Cerebellar nuclear complex (tissue), 1 donor: ENCODE data around the gene FGF22.
"Not testable (repeated sequence)": the region's sequence is repeated elsewhere in the genome, so short reads cannot be mapped to it uniquely, and the experiment has no call there.

Source experiments
- DNase-seq, 2 experiments: peaks; one replicate each; lab custom pipeline; 2025; lab: John Stamatoyannopoulos, UW

The FGF22 gene

GRCh38 chr19:658916-659839 is 19.5 kb downstream of the FGF22 start:
- no peak for DNase-seq

DNA sequence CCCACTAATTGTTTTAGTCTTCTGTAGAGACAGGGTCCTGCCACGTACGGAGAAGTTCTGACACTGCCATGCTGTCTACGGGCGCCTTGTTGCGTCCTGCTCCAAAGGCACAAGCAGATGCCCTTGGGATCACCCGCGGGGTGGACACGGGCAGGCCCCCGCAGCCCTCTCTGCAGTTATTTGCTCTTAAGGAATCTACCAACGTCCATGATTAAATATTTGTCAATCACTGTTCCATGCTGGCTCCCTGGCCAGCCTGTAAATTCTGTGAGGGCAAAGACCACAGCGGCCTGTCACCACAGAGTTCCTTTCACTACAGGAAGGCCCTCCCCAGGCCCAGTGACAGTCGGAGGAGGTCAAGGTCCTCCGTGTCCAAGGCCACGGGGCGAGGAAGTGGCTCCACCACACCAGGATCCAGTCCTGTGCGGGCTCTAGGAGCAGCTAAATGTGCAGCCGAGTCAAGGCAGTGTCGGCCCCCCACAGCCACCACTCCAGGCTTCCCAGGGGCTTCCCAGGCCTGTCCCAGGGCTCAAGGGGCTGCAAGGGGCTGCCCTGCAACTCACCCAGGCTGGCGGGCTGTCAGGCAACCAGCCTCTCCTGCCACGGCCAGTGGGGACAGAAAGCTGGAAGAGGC is 21.2 kb downstream of the FGF22 start:
- no peak for DNase-seq

- no peak for DNase-seq
Observed at GRCh38 chr19:661427-662196, 21.9 kb downstream of the FGF22 start.

DNA sequence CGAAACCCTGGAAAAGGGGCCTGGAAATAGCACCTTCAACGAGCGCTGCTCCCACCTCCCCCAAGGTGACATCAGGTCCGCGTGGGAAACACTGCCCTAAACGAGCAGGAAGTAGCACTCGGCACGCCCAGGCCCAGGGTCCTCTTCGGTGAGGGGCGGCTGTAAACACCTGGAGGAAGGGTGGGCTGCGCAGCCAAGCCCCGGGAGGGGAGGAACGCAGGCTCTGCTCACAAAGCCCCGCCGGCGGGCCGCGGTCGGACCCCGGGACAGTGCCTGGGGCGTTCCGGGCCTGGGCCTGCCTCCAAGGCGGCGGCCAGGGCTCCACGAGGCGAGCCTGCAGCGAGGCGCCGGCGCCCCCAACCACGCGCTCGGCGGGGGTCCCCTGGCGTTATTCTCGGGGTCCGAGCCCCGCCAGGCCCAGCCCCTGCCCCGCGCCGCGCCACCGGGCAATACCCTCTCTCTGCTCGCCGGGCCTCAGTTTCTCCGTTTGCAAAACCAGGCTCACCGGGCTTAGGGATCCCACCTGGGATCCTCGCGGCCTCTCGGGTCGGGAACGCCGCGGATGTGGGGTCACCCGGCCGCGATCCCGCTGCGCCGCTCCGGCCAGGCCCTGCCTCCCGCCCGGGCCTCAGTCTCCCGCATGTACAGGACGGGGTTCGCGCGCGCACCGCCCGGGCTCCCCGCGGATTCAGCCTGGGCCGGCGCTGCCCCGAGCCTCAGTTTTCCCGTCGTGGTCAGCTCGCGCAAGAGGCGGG is 22.7 kb downstream of the FGF22 start:
- DNase-seq, result no peak

- peak in 1 of 2 experiments; percentile 56 for DNase-seq
Observed at GRCh38 chr19:662962-663681, 23.4 kb downstream of the FGF22 start, which contains the start of gene RNF126. RNF126 (minus strand) TSS chr19:663214; CDS start chr19:663121, 93 bp downstream.

- DNase-seq, result no peak
Observed at GRCh38 chr19:663682-664117, 24.0 kb downstream of the FGF22 start.

DNA sequence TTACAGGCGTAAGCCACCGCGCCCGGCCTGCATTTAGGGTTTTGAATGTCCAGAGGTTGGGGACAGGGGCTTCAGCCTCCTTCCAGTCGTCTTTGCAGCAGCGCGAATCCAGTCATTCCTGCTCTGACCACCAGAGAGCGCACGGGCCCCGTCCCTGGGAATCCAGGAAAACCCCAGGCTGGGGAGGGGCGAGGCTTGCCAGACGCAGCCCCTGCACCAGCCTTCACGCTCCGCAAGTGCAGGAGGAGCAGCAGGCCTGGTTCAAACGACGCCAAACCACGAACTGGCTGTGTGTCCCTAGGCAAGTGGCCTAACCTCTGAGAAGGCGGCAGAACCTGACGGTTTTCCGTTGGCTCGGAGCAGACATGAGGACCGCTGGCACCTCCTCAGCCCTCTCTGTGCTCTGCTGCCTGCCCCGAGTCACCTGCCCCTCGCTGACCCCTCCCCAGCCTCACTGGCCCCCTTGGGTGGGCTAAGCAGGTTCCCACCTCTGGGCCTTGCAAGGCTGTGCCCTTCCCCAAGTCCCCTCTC is 25.3 kb downstream of the FGF22 start:
- peak in 1 of 2 experiments; percentile 47 for DNase-seq

- not testable (repeated sequence) for DNase-seq
Observed at GRCh38 chr19:666985-667573, 27.4 kb downstream of the FGF22 start.

GRCh38 chr19:668675-669434 is 29.2 kb downstream of the FGF22 start:
- not testable (repeated sequence) for DNase-seq

DNA sequence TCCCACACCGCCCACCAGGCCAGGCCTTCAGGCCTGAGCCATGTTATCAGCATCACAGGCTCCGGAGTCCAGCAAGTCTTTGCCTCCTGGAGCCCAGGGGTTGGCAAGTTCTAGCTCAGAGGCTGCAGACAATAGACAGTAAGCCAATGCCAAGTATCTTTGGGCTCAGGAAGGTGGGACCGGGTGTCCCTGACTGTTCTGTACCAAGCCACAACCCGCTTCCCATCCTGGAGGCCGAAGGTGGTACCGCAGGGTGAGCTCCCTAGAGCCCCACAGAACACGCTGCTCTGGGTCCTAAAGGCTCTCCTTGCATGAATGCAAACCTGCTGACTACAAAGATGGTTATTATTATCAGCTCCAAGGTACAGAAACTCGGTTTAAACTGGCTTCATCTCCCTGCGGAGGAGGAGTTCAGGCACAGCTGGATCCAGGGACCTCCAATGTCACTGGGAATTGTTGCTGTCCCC is 31.0 kb downstream of the FGF22 start:
- no peak for DNase-seq

GRCh38 chr19:674282-675151 is 34.8 kb downstream of the FGF22 start:
- no peak for DNase-seq

- no peak for DNase-seq
Observed at GRCh38 chr19:676007-676338, 36.3 kb downstream of the FGF22 start.

GRCh38 chr19:676339-677105 is 36.8 kb downstream of the FGF22 start, which contains the start of gene FSTL3:
FSTL3 (plus strand) TSS chr19:676392; CDS start chr19:676424, 32 bp downstream.
- no peak for DNase-seq

DNA sequence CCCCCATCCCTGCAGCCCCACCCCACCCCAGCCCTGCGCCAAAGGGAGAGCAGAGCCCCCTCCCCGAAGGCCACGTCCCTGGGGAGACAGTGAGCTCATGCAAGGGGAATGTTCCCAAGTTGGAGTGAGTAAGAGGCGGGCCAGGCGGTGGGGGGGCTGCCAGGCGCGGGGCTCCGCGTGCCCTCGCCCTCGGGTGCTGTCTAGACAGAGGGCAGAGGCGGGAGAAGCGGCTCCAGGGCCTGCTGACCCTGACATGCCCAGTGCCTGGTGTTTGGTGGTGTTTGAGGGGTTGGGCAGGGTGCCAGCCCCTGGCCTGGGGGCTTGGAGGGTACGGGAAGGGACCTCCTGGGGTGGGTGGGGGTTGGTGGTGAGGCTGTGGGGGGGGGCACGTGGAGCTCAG is 37.5 kb downstream of the FGF22 start:
- DNase-seq, result no peak

DNA sequence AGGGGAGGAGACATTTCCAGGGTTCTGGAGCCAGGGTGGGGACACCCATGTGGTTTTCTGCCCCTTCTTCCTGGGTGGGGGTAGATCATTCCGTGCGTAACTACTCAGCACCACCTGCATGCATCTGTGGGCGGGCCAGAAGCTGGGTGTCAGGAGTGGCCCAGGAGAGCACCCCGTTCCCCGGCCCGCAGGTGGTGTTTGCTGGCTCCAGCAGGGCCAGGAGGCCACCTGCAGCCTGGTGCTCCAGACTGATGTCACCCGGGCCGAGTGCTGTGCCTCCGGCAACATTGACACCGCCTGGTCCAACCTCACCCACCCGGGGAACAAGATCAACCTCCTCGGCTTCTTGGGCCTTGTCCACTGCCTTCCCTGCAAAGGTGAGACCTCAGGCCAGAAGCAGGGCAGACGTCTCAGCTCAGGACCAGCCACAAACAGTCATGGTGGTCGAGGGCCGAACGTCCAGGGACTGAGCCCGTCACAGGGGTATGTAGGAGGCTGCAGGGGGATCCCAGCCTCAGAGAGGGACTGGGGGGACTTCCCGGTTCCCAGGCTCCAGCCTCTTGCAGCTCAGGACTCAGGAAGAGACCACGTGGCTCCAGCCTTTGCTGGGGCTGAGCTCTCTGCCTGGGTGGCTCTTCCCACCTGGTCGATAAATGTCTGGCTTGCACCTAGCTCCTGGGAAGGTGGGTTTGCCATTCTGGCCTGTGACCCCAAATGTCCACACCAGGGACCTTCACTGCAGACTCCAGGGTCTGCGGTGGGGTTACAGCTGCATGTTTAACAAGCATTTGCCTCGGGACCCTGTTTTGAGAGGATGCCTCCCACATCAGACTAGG is 38.1 kb downstream of the FGF22 start:
- no peak for DNase-seq

- DNase-seq, result no peak
Observed at GRCh38 chr19:678791-679388, 39.2 kb downstream of the FGF22 start.
